ENCODE measurements around the gene RGCC.

Gene RGCC

GRCh38 chr13:41453620-41454019 is 3.7 kb upstream of the RGCC start:
- no peak for DNase-seq (ENCODE audit: low read depth, low spot score)

GRCh38 chr13:41454170-41454569 is 3.2 kb upstream of the RGCC start:
- no peak for DNase-seq (ENCODE audit: low read depth, low spot score)

DNA sequence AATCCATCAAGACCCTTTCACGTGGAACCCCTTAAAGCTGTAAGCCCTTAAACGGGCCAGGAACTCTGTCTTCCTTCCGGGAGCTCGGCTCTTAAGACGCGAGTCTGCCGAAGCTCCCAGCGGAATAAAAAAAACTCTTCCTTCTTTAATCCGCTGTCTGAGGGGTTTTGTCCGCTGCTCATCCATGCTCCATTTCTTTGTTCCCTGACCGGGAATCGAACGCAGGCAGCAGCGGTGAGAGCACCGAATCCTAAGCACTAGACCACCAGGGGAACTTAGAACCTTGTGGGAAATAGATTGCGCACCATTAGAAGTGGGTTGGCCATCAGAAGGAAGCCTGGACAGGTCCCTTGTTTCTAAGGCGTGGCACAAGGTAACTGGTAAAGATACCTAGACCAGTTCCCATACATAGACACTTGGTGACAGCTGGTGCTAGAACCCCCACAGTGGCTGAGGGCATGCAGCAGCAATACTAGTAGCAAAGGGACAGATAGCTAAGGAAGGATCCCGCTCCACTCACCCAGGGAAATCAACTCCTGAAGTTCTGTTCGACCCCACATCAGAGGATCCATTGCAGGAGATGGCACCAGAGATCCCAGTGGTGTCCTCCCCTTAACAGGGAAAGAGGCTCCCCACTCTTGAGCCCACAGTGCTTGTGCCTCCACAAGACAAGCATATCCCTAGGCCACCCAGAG is 1.5 kb upstream of the RGCC start:
- peak; percentile 61 for DNase-seq (ENCODE audit: low read depth, low spot score)

DNA sequence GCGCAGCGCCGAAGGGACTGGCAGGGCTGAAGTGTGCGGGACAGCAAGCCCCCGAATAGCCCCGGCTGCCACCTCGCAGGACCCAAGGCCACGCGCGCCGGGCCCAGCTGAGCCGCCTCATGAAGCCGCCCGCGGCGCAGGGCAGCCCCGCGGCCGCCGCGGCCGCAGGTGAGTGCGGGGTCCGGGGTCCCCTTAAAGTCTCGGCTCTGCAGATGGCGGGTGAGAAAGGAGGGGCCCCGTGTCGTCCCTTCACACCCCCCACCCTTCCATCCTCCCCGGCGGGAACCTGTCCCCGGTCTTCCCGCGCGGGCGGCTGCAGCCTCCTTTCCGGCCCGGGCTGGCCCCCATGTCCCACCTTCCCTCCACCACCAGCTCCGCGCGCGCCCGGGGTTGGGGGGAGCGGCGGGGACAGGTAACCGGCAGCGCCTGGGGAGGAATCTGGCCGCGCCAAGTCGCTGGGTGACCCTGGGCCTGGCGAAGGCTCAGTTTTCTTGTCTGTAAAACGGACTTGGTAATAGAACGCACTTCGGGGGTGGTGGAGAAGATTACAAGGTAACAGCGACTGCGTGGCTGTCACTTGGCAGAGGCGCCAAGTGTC is 338 bp downstream of the RGCC start:
- DNase-seq (ENCODE audit: low read depth, low spot score): peak; percentile 16

- peak; percentile 39 for DNase-seq (ENCODE audit: low read depth, low spot score)
Observed at GRCh38 chr13:41458187-41458760, 924 bp downstream of the RGCC start.

DNA sequence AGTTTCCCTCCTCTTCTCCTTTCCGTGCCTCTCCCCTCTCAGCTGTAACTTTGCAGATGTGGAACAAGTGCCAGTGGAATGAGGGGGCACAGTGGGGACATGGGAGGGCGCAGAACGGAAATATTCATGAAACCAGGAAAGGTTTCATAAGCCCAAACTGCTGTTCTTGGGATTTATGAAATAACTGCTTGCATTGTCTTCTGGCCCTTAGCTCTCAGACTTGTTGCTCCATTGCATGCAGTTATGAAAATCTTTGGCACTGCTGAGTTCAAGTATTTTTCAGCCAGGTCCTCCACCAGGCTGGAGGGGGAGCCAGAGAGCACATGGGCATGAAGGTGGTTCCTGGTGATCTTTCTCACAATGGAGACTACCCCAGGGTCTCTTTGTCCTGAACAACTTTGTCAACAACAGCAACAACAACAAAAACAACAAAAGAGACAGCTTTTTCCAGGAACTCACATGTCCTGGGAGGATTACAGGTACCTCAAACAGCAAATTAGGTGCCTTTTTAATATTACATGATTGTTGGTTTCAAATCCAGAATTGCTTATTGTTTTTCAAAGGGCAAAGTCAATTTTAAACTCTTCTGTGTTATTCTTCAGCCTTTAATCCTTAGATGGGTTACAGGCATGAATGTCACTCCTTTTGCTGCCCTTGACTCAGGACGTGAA is 1.5 kb downstream of the RGCC start:
- DNase-seq (ENCODE audit: low read depth, low spot score): peak; percentile 34

DNA sequence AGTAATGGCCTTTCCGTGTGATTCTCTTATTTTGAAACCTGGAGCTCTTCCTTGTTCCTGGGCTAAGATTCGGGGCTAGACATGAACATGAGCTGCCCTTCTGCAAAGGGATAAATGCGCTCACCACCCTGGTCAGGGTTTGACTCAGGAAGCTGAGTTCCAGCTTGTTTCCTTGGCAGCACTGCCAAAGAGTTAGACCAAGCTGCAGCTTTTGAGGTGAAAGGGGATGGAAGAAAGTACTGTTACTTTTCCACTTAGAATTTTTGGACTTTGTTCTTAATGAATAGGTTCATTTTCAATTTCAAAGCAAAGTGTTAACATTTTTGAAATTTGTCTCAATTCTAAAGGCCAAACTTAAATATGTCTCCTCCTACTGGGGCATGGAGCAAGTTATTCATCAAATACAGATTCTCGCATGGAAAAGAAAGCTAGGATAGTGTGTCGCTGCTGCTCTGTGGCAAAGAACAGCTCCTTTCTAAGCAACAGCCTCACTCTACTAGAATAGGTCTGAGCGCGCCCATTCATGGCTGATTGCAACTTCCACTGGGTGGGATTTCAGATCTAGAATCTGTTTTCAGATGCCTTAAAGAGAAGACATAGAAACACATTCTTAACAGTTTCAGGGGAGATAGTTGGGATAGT is 2.2 kb downstream of the RGCC start:
- no peak for DNase-seq (ENCODE audit: low read depth, low spot score)

DNA sequence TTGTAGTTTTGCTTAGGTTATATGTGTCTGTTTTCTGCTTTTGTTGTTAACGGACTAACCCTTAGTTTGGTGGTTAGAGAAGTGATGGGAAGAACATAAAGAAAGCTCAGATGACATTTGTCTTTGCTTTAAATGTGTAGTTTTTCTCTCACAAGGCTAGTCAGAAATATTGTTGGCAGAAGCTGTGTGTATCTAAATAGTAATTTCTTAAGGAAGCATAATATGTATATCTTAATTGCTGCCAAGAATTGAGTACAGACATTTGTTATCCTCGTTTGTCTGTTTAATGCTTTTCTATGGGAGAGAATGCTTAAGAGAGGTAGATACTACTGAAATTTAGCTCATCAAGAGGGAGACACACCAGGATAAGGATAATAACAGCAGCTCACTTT is 2.7 kb downstream of the RGCC start:
- no peak for DNase-seq (ENCODE audit: low read depth, low spot score)

DNA sequence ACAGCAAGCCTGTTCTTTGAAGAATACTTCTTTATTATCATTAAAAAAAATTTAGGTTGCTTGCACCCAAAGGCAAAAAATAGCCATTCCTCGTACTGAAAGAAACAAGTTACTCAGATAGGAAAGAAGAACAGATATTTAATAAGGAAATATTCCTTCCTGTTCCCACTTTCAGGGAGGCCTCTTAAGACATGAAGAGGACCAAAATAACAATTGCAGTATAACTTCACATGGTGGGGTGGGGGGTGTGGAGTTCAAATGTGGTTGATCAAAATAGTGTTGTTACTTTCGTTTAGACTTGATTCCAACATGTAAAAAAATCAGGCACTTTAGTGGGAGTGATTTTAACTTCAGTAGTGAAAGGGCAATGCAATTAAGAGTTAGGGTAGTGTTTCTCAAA is 3.6 kb downstream of the RGCC start:
- DNase-seq (ENCODE audit: low read depth, low spot score): no peak

DNA sequence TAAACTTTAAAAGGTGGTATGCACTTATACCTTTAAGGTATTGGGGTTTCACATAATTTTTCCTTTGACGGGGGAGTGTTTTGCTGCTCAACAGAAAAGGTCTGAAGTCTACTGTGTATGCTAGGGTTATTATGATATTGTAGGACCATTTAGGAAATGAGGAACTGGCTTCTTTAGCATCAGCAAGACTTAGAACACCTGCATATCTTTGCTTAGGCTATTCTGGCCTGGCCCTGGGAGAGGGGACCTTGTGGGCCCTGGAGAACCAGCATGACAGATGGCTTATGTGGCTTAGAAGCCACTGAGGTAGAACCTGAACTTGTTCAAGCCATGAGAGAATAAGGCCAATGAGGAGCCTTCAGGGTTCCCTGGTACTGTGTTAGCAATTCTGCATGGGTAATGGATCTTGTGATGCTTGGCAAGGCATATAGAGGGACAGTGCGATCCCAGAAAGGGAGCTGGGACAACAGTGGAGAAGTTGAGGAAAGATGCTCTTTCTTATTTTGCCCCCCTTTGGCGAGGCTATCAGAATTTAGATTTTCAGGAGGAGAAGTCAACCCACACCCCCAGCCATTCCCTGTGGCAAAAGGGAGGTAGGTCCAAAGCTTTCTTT is 4.3 kb downstream of the RGCC start:
- DNase-seq (ENCODE audit: low read depth, low spot score): no peak

GRCh38 chr13:41462427-41462826 is 5.1 kb downstream of the RGCC start:
- DNase-seq (ENCODE audit: low read depth, low spot score): no peak

DNA sequence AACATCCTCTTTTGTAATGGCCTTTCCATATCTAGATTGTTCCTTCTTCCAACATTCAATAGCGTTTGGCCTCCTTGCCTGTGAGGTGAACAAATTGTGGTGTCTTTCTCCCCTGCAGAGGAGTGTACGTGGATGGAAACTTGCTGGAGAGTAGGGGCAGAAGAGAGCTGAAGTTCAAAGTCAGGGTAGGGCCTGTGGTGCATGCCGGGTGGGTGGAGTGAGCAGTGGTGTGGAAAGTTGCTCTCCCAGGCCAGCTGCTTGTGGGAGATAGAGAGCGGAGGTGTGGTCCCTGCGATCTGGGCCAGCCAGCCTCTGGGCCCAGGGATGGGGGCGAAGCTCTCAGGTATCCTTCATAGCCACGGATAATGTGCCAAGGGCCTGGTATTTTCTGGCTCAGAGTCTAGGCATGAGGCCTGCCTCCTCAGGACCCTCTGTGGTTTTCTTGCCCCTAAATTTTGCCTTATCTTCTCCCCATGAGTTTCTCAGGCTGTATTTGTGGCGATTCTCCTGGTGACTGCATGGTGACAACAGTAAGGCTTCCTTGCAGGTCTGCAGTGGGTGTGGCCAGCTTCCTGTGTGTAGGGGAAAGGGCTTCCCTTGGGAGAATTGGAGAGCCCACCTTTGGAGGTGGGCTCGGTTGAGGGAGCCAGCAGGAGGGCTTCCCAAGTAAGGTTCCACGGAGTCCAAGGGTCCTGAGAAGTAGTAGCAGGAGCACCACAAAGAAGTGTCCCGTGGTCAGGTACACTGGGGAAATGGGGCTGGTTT is 6.7 kb downstream of the RGCC start:
- DNase-seq (ENCODE audit: low read depth, low spot score): no peak

DNA sequence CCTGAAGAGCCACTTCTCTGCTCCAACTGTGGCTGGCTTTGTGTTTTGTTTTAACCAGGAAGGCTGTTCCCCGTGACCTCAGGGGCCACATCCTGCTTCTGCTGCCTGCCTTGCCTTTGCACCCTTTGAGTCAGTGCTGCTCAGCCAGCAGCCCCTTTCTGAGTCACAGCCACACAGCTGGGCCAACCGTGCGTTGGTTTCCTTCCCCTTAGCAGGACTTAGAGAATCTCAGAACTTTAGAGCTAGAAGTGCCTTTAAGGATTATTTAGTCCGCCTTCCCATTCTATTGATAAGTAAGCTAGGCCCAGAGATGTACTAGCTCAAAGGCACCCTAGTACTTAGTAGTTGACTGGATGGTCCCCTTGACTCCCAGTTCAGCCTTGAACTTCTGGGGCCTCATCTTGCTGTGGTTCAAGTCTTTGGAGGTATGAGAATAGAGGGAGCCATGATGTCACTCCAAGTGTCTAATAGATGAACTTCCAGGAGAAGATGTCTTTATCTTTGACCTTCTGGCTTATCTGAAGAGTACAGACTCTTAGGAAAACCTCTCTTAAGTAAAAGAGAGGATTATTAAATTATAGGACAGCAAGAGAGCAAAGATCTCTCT is 8.0 kb downstream of the RGCC start:
- DNase-seq (ENCODE audit: low read depth, low spot score): no peak

GRCh38 chr13:41465898-41466320 is 8.6 kb downstream of the RGCC start:
- DNase-seq (ENCODE audit: low read depth, low spot score): no peak

GRCh38 chr13:41467425-41467945 is 10.1 kb downstream of the RGCC start:
- no peak for DNase-seq (ENCODE audit: low read depth, low spot score)

DNA sequence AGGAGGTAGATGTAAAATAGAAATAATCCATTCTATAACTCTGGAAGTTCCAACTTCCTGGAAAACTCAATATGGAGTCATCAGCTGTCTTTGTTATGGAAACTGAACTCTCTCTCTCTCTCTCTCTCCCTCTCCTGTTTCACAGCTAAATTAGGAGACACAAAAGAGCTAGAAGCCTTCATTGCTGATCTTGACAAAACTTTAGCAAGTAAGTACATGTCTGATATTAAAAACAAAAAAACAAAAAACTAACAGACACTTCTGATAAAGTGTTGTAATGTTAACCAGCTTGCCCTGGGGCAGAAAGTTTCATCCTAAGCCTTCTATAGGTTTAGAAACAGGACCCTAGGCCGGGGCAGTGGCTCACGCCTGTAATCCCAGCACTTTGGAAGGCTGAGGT is 11.3 kb downstream of the RGCC start:
- no peak for DNase-seq (ENCODE audit: low read depth, low spot score)

DNA sequence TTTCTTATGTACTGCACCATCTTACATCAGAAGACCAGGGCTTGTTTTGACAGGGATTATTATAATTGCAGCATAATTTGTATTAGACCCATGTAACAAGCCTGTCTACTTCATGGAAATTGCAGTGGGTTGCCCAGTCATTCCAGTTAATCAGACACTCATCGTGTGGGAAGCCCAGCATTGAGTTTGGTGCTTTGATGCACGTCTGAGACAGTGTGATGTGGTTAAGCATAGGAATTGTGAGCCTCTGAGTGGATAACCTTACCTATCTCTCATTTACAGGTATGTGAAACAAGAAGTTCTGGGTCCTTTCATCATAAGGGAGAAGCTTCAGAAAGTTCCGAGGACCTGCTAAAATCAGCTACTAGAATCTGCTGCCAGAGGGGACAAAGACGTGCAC is 12.8 kb downstream of the RGCC start:
- no peak for DNase-seq (ENCODE audit: low read depth, low spot score)

DNA sequence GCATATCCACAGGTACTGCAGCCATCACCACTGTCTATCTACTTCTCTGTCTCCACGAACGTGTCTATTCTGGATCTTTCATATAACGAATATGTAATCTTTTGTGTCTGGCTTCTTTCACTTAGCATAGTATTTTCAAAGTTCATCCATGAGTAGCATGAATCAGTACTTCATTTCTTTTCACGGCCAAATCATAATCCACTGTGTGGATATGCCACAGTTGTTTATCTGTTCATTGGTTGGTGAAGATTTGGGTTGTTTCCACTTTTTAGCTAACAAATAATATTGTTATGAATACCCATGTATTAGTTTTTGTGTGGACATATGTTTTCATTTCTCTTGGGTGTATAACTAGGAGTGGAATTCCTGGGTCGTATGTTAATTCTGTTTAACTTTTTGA is 14.4 kb downstream of the RGCC start:
- no peak for DNase-seq (ENCODE audit: low read depth, low spot score)

DNA sequence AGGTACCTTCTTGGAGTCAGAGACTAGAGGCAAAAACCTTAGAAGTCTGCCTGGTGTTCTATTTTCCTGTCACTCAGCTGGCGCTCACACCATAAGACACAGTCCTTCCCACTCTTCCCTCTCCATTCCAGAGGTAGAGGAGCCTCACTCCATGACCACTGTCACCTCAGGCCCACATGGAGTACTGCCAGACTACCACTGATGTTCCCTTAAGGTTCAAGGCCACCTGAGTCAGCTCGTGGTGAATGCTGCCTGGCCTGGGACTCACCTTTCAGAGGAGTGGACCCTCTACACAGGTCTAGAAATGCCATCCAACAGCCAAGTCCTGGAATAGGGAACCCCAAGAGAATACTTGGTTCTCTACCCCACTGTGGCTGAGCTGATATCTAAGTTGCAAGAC is 29.9 kb downstream of the RGCC start:
- DNase-seq (ENCODE audit: low read depth, low spot score): no peak

DNA sequence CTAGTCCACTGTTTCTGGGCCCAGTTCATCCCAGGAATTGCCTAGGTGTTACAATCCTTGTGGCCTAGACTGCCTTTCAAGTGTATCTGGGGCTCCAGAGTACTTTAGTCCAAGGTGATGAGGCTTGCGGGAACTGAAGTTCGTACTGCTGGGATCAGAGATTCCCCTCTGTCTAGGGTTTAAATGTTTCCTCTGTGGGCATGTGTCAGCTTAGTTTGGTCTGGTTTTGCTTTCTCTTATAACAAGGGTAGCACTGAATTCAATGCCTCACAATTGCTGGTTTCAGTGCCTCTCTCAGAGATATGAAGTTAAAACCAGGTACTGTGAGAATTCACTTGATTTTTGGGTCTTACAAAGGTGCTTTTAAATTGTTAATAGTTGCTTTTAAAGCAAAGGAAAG is 30.8 kb downstream of the RGCC start:
- DNase-seq (ENCODE audit: low read depth, low spot score): no peak
